Left colon (tissue), 2 donors: ENCODE measurements around the gene PCOLCE2. TPM values are rescaled to one million over a fixed set of nuclear protein-coding genes. Genes with fewer than 3 reads are reported as not detected.
"Not testable (repeated sequence)": the region's sequence is repeated elsewhere in the genome, so short reads cannot be mapped to it uniquely, and the experiment has no call there.

ENCODE experiments used
- ATAC-seq: fragments of 200-7000 bp; cut with Tn5 transposase; one replicate; pipeline ENCODE4 v1.9.1; 2020; ENCODE audit warnings: mild to moderate bottlenecking, moderate library complexity
- DNase-seq, 2 donors: peaks; one replicate each; pipeline ENCODE4 v3.0.0-alpha.2; 2020
- intact Hi-C, 2 donors: fragments of 100-400 bp; cut with DNase I in 1 of 2; cut with micrococcal nuclease in 1 of 2; formaldehyde crosslinking; loops; one replicate each; pipeline versions ENCODE4 v1.11.2 to v1.14.0; 2022; cut with DNase I, micrococcal nuclease
- total RNA-seq, 2 donors: library from RNA; stranded (reverse); fragmentation: NEBNext Ultra II Directional; extraction: Animal tissue kit (Norgen Biotek cat#: 25700); gene quantifications; one replicate each; pipeline ENCODE4 v1.2.1, GENCODE V29; 2021
- donor health status: DM: no; HTN: no; CAD: no.
- donor health status: DM: yes; HTN: yes; CAD: no.

Gene PCOLCE2
- total RNA-seq, 2 donors from 2014 or later, result 2.6 to 2.9 TPM

DNA sequence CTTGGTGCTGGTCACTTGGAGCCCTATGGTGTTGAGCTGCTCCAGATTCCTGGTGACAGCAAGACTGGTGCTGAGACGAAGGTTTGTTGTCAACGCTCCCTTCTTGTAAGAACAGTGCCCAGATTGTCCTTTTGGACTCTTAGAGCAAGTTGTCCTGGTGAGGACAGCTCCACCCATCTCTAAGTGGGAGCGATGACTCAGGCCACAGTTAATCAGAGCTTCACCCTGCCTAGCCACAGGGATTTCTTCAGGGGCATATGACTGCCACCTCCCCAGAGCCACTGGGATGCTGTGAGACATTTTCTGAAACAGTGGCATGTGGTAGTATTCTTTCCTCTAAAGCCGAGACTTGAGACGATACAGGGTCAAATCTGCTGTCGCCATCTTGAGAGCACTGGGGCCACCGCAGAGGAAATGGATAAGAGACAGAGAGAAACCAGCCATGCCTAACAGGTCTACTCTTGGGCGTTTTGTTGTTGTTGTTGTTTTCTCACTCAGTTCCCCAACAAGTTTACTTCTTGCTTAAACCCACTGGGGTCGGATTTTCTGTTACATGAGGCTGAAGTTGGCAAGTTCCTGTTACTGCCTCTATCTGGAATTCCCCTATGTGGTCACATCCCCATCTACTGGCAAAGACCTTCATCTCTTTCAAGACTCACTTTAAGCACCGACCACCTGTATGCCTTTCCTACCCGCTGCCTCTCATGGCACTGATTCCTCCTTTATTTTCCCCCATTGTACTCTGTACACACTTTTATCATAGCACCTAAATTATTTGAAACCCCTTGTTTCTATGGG, 16.0 kb upstream of the PCOLCE2 start:
- intact Hi-C loops, result no loop called here
- ATAC-seq (peak; percentile 100), DNase-seq (peak; percentile 31 to 53)

DNA sequence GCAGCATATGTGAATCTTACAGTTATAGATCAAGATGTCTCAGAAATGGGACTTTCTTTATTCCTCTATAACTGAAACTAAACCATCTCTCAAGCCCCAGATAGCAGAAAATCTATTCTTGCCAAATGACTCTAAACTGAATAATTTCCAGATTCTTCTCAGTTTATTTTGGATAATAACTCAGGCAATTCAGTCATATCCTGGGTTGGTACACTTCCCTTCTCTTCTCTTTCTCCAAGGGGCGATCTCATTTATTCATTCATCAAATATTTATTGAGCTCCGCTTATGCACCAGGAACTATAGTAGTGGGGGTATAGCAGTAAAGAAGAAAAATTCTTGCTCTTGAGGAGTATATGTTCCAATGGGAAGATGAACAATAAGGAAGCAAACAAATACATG, 13.5 kb upstream of the PCOLCE2 start:
- intact Hi-C loops, result no loop called here
- DNase-seq (no peak), ATAC-seq (no peak)

DNA sequence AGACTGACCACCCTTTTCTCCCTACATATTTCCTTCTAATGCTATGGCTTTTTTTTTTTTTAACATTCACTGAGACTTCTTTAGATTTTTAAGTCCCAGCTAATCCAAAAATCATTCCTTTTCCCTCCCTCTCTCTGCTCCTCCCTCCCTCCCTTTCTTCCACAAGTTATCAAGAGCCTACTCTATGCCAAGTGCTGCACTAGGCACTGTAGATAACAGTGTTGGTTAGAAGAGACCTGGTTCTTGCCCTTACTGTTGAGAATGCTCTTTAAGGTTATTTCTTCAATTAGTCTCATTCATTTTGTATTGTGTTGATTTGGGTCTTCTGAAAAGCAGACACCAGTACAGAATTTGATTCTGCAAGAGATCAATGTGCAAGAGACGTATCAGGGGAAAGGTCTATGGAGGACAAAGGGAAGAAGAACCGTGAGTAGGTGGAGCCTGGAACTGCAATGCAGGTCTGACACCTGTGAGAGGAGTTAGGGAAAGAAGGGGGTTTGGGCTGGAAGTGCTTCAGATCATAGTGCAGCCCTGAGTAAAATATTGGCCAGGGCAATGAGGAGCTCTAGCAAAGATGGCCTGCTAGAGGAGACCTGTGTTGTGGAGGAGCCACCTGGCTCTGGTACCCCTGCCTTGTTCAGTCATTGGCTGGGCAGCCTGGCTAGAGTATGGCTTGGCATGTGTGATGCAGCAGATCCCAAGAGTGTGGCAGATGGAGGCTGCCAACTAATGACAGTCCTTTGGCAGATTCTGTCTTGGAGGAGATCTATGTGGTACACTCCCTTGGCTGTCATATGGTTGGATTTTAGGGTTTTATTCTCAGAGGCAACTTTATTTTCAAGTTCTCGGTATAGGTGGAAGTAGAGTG, 9.7 kb upstream of the PCOLCE2 start:
- DNase-seq (no peak), ATAC-seq (no peak)
- intact Hi-C loops, result no loop called here

DNA sequence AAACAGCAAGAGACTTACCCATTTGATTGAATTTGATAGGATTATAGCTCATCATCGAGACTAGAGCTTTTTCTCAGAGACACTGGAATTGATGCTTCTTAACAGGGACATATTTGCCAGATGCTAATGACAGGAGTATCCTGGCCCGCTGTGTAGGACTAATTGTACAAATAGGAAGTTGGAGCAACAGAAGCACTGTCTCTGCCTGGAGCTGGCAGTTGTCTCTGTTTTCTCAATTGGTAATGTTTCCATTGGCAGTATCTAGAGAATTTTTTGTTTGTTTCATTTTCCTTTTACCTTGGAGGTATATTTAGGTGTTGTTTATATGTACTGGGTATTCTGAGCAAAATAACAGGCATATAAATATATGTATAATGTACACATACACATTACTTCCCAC, 8.9 kb upstream of the PCOLCE2 start:
- DNase-seq (no peak), ATAC-seq (no peak)
- intact Hi-C loops, result no loop called here

DNA sequence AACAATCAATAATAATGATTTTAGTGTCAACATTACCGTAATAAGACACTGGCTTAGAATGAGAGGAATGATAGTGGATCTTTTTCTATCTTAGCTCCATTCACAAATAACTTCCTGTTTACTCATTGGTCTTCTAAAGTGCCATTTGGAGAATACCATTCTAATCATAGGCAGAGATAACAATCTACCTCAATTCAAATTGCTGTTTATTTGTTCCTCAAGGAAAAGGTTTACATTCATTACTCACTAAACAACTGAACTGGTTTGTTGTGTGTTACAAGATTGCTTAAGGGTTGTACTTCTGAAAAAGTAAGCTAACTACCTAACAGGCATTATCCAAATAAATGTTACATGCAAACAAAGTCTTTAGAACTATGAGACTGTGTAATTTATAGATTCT, 8.1 kb upstream of the PCOLCE2 start:
- no peak for ATAC-seq

DNA sequence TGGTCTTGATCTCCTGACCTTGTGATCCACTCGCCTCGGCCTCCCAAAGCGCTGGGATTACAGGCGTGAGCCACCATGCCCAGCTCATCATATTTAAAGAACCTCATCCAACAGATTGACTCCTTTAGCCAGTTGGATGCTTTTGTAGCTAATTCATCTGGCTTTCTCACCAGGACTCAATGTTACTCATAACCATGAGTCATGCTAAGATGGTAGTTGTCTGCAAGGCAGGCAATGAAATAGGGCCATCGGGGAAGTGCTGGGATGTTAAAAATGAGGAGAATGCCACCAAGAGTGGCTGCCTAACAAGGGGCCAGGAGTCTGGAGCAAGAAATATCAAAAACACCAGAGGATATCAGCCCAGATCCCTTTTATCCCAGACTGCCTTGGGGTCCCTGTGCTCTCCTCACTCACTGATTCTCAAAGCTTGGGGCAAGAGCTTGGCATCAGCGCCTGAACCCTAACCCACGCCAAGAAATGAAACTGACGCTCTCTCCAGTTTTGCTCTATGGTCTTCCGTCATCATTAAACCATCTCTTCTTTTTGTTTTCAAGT, 7.4 kb upstream of the PCOLCE2 start:
- intact Hi-C loops, result no loop called here
- ATAC-seq, result no peak

More for the DNA sequence above, 8.1 kb upstream of the PCOLCE2 start:
- intact Hi-C loops, result no loop called here
- no peak for DNase-seq

DNA sequence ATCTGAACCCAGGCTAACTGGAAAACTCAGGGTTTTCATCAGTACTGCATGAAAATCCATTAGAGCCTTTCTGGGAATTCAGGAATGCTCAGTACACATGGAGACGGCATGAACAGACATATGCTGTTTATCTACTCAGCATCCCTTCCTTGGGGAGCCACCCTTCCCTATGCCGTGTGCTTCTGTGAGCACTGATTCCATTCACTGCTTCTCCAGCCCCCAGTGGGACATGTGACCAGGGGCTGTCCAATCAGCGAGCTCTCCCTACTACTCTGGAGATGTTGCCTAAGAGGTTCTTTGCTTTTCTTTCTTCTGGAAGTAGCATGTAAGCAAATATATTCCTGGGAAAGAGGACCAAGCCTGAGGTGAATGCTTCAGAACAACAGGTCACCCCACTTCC, 5.6 kb upstream of the PCOLCE2 start:
- intact Hi-C loops, result no loop called here
- DNase-seq (no peak), ATAC-seq (no peak)

More for the DNA sequence above, 7.4 kb upstream of the PCOLCE2 start:
- no peak for DNase-seq

DNA sequence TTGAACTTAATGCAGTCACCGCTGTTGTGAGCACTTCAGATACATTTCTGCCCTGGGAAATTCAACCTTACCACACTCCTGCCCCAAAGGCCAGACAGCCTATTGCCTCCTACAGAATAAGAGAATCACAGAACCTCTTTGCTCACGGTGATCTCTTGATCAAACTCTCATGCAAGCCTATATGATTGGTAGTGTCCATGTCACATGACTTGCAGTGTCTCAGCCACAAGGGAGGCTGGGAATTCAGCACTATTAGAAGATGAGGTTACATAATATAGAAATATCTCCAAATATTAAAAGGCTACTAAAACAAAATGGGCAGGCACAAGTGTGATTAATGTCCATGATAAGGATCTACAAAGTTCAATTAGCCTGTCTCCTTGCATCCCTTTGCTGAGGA, 3.8 kb upstream of the PCOLCE2 start:
- ATAC-seq, result no peak
- intact Hi-C loops, result no loop called here
- no peak for DNase-seq

DNA sequence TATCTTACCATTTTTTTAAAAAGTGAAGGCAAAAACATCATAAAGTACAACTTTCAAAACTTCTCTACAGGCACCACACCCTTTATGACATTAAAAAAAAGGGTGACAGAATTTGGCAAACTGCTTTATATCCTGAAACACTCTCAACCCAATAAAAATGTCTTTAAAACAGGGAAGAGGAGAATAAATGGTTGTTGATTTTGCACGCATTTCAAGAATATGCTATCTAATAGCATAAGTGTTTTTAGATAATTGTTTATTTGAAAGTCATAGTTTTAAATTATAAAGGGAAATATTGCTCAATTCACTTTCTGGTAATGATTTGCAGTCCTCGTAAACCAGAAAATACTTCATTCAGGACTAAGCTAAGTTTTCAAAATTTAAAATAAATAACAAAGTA, 1.7 kb upstream of the PCOLCE2 start:
- ATAC-seq (no peak), DNase-seq (no peak)
- intact Hi-C loops, result no loop called here

DNA sequence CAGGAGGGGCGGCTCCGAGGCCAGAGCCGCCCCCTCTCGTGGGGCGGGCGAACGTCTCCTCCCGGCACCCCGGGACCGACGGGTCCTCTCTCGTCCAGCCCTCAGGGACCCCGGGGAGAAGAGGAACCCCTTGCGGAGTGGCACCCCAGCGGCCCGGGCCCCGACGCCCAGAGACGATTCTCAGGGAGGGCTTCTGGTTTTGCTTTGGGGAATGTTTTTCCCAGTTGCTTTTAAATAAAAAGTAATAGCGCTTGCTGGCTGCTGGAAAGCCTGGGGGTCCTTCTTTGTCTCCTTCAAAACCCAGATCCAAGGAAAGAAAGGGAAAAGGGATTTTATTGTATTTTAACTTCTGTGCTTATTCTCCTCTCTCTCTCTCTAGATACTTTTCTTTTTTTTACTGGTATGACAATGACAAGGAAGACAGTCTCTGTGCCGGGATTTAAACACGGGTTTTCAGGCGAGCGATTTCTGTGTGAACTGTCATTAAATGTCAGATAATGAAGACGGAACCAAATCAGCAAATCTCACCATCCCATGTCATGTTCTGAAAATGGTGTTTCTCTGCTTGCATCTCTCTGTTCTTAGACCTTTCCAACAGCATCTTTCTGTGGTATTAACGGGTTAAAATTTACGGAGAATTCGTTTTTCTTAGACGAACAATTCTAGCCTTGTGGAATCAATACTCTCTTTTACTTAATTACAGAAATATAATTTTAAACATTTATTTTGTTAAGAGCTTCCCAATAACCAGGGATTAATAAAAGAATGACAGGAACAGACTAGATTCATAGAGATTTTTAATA, 530 bp upstream of the PCOLCE2 start:
- no peak for DNase-seq
- intact Hi-C loops, result no loop called here
- ATAC-seq, result no peak

DNA sequence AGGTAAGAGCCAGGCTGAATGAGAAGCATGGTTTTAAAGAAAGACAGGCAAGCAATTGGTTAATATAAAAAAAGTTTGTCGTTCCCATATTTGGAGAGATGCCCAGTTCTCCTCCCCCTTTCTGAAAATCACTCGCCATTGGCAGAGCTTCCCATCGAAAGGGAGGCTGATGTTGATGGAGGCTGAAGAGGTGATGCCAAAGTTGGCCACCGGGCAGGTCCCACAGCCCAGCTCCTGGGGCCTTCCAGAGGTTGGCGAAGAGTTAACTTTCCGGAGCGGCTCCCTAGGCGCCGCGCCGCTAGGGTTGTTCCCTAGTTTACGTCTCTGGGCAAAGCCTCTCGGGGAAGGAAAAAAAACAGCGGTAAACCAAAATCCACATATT, 793 bp downstream of the PCOLCE2 start:
- ATAC-seq (peak; percentile 40), DNase-seq (no peak)
- intact Hi-C loops, result no loop called here

DNA sequence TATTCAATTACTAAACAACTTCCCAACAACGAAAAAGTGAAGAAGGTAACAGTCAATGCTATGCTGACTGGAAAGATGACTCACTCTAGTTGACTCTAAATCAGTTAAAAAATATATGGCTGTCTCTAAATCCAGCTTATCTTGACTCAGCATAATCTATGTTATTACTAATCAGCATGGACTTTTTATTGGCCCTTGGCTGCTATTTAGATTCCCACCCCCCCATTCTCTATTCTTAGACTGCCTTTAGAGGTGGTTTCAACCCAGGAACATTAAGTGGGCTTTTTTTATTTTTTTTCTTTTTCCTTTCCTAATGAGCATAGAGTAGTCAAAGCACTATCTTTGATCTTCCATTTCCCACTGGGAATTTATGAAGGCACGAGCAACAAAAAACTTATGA, 1.9 kb downstream of the PCOLCE2 start:
- ATAC-seq (no peak), DNase-seq (no peak)
- intact Hi-C loops, result no loop called here

DNA sequence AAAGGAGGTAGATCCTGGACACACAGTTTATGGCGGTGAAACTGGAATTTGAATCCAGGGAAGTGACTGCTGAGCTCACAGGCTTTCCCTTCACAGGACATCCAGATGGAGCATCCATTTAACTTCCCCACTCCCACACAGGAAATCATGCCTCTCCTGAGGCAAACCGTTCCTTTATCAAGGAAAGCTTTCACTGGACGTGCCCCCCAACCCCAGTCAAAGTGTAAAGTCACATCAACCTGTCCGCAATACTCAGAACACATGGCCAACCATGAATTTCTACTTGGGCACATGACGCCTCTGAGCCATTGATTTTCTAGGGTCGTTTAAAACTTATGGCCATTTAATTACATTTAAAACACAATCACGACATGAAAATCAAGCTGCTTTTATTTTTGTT, 2.9 kb downstream of the PCOLCE2 start:
- ATAC-seq (no peak), DNase-seq (no peak)
- intact Hi-C loops, result no loop called here

DNA sequence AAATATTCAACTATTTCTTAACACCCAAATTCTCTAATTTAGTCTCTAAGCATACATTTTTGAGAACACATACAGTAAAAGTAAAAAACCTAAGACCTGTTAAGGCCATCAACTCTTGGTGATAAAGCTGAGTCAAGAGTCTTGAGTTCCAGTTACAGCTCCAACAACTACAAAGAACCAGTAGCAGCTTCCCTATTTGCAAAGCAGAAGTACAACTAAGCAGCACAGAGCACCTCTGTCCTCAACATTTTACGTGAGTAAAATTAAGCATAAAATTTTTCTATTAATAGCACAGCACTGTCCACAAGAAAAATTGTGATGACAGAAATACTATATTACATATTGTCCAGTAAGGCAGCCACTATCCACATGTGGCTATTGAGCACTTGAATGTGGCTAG, 4.4 kb downstream of the PCOLCE2 start:
- ATAC-seq, result no peak
- DNase-seq, result no peak
- intact Hi-C loops, result no loop called here

DNA sequence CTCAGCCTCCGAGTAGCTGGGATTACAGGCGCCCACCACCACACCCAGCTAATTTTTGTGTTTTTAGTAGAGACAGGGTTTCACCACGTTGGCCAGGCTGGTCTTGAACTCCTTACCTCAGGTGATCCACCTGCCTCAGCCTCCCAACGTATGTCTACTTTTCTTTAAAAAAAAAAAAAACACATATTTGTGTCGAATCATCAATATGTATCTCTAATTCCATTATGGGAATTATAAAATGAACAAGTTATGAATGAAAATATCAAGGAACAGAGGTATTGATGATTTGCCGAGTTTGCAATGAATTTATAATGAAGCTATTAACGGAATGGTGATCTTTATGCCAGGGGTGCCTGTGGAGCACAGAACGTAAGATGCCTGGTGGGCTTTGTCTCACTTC, 5.3 kb downstream of the PCOLCE2 start:
- intact Hi-C loops, DNase-seq, ATAC-seq: not testable (repeated sequence)

DNA sequence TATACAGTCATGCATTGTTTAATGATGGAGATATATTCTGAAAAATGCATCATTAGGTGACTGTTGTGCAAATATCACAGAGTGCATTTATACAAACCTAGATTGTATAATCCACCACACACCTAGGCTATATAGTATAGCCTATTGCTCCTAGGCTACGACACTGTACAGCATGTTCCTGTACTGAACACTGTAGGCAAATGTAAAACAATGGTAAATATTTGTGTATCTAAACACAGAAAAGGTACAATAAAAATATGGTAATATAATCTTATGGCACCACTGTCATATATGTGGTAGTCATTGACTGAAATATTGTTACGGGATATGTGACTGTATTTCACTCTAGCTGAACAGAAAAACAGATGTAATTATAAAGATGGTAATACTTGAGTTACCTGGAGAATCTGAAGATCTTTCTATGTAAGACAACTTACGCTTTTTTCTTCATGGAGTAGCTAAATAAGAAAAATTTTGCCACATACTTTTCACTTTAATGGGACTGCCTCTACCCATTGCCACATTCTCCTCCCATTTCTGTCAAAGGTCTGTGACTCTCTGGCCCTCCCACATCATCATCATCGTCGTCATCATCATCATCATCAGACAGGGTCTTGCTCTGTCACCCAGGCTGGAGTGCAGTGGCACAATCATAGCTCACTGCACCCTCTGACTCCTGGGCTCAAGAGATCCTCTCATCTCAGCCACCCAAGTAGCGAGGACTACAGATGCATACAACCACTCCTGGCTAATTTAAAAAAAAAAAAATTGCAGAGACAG, 7.2 kb downstream of the PCOLCE2 start:
- intact Hi-C loops, result no loop called here
- no peak for DNase-seq
- peak; percentile 76 for ATAC-seq

DNA sequence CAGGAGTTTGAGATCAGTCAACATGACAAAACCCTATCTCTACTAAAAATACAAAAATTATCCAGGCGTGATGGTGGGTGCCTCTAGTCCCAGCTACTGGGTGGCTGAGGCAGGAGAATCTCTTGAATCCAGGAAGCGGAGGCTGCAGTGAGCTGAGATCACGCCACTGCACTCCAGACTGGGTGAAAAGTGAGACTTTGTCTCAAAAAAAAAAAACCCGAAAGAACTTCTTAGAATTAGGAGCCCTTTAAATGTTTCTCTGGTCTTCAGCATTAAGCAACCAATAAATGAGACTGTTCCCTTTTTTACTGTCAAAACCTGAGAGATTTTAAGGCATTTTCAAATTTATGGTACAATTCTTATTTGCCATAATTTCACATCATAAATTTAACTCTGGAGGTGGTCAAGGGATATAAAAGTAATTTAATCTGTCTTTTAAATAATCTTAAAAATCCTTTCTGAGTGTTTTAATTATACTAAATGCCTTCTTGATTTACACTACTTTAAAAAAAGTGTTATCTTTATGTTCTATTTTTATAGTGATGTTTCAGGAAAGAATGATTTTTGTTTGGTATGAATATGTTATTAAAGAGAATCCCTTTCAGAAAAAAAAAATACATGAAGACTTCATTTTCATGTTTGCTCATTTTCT, 10.1 kb downstream of the PCOLCE2 start:
- intact Hi-C loops, result no loop called here
- DNase-seq (no peak), ATAC-seq (no peak)

DNA sequence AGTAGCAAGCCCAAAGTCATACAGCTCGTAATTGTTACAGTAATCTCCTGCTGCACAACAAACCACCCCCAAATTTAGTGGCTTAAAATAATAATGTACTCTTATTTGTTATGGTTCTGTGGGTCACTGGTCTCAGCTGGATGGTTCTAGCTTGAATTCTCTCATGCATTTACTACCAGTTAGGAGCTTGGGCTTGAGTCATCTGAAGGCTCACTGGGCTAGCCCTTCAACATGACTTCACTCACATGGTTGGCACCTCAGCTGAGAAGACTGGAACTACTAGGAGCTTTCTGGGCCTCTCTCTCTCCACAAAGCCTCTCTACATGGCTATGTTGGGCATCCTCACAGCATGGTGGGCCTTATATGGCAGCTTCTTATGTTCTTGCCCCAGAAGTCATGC, 12.5 kb downstream of the PCOLCE2 start:
- DNase-seq (no peak), ATAC-seq (no peak)
- intact Hi-C loops, result no loop called here
